Body of pancreas (tissue), 4 donors: ENCODE data around the gene PTPRM. TPM values are rescaled to one million over a fixed set of nuclear protein-coding genes. Genes with fewer than 3 reads are reported as not detected.

ENCODE experiments used
- ATAC-seq: fragments of 150-250 bp; one replicate; pipeline ENCODE4 v1.9.1; 2016
- DNase-seq, 4 donors: peaks; one replicate each; pipeline ENCODE4 v3.0.0-alpha.2; 2019
- H3K27ac ChIP-seq, 4 donors: fragments of 200-600 bp; sonication (generic); 1 replicate in 3 of 4; 2 replicates in 1 of 4; pipeline versions ENCODE4 v1.5.1 to v1.6.1; 2016 to 2019; ENCODE audit warnings: mild to moderate bottlenecking in 1 of 4, mixed read lengths in 1 of 4, moderate library complexity in 1 of 4
- H3K27me3 ChIP-seq, 2 donors: fragments of 200-600 bp; sonication (generic); one replicate each; pipeline ENCODE4 v1.6.0; 2016; ENCODE audit warnings: mild to moderate bottlenecking in 1 of 2
- H3K36me3 ChIP-seq, 2 donors: fragments of 200-600 bp; sonication (generic); replicated peaks in 1 of 2; 2 replicates each; pipeline ENCODE4 v1.5.1; 2016; ENCODE audit warnings: low read depth in 2 of 2; ENCODE audit not compliant: insufficient read depth in 1 of 2
- H3K4me1 ChIP-seq: fragments of 200-600 bp; sonication (generic); one replicate; pipeline ENCODE4 v1.6.0; 2016
- H3K4me3 ChIP-seq, 2 donors: fragments of 200-600 bp; sonication (generic); 1 replicate in 1 of 2; 2 replicates in 1 of 2; pipeline ENCODE4 v1.5.1; 2016 to 2019
- H3K9me3 ChIP-seq, 3 donors: fragments of 200-600 bp; sonication (generic); 1 replicate in 2 of 3; 2 replicates in 1 of 3; pipeline ENCODE4 v1.5.1; 2016
- CTCF ChIP-seq, 7 experiments: fragments of 450-650 bp in 4 of 7; fragments of 200-600 bp in 3 of 7; sonication (generic) in 3 of 7; IDR thresholded peaks; one replicate each; pipeline ENCODE4 v1.5.1; 2016 to 2019; ENCODE audit warnings: antibody characterized with exemption in 7 of 7
- POLR2A ChIP-seq, 3 donors: fragments of 450-650 bp; IDR thresholded peaks; one replicate each; pipeline ENCODE4 v1.6.1; 2016; ENCODE audit warnings: antibody characterized with exemption in 3 of 3, mild to moderate bottlenecking in 2 of 3
- WGBS, 2 donors: methylation state at CpG; one replicate each; pipeline ENCODE4 v1.1.5; 2017; 5-methylcytosine and 5-hydroxymethylcytosine counted together
- intact Hi-C: fragments of 100-400 bp; cut with DNase I; formaldehyde crosslinking; loops from one replicate; pipeline ENCODE4 v1.15.1; 2023
- total RNA-seq, 2 donors: library from RNA; depleted of rRNA; stranded (reverse); fragments of >200 nt; gene quantifications; one replicate each; pipeline ENCODE4 v1.1.0, GENCODE V29; 2016

The PTPRM gene
- total RNA-seq, 2 donors from 2014 or later: 38.2 to 48.0 TPM

- Histone ChIP-seq H3K4me1 (peaks cover 51% of the 10 kb centered on the region), H3K9me3 (no peaks in the 10 kb centered on the region), H3K27me3 (no peaks in the 10 kb centered on the region), H3K4me3 (no peak overlapping the region), H3K27ac (peak overlapping the region in 2 of 4 donors; percentile 15 to 24), H3K36me3 (no peaks in the 10 kb centered on the region)
- 16 to 20% methylated on average over 2 of the region's 2 CpGs for whole genome bisulfite sequencing, 2 donors
- TF ChIP-seq CTCF (IDR thresholded peaks at IDR 0.05): no peak
- no peak for TF ChIP-seq POLR2A (IDR thresholded peaks at IDR 0.05)
- intact Hi-C loops: no loop called here
- ATAC-seq (no peak), DNase-seq (no peak)
Observed at GRCh38 chr18:7727361-7728076, 160.4 kb downstream of the PTPRM start.

DNA sequence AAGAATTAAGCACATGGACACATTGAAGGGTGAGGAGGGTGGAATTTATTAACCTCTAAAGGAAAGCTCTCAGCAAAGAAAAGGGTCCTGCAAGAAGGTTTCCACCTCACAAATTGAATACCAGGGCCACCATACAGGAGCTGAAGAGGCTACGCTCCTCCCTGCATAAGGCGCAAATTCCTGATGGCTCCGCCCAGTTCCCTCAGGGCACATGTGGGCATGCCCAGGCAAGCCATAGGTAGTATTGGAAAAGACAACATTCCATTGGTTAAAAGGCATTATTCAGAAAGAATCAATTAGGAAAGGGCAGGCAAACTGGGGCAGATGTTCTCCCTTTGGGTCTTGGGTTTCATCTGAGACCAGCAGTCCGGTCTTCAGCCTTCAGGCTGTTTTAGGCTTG lies 161.2 kb downstream of the PTPRM start:
- H3K4me1 ChIP-seq: peaks cover 52% of the 10 kb centered on the region
- H3K27ac ChIP-seq: peak overlapping the region in 1 of 4 donors; percentile 15
- no peak for ATAC-seq
- H3K36me3 ChIP-seq: no peaks in the 10 kb centered on the region
- 92% methylated on average over 4 of the region's 4 CpGs for WGBS, 2 donors
- TF ChIP-seq CTCF (IDR thresholded peaks at IDR 0.05) (no peak), POLR2A (IDR thresholded peaks at IDR 0.05) (no peak)
- no peak for DNase-seq
- no peak overlapping the region for H3K4me3 ChIP-seq
- H3K9me3 ChIP-seq: no peaks in the 10 kb centered on the region
- intact Hi-C loops: no loop called here
- H3K27me3 ChIP-seq: no peaks in the 10 kb centered on the region

DNA sequence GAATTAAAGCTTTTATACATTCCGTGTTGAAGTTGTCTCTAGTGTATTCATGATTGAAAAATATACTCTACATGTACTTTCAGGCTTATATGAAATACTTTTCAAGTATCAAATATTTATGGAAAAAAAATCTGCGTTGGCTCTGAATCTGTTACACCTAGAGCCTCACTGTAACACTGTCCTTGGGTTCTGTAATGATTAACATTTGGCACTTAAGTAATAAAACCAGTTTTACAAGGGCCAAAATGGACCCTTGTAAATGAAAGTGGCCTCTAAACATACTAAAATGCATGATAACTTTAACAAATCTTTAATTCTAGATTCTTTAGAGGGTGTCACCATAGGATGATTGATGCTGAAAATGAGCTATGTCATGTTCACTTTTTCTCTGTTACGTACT lies 162.8 kb downstream of the PTPRM start:
- TF ChIP-seq CTCF (IDR thresholded peaks at IDR 0.05): no peak
- no peak for TF ChIP-seq POLR2A (IDR thresholded peaks at IDR 0.05)
- Histone ChIP-seq H3K36me3 (no peaks in the 10 kb centered on the region), H3K27me3 (no peaks in the 10 kb centered on the region), H3K9me3 (no peaks in the 10 kb centered on the region), H3K4me1 (peaks cover 67% of the 10 kb centered on the region), H3K4me3 (no peak overlapping the region), H3K27ac (peak overlapping the region; percentile 28 to 67 (median 46))
- ATAC-seq (peak; percentile 87), DNase-seq (no peak)
- 17 to 32% methylated on average over 3 of the region's 3 CpGs for WGBS, 2 donors
- intact Hi-C loops: no loop called here

- 47 to 52% methylated on average over 4 of the region's 4 CpGs for WGBS, 2 donors
- intact Hi-C loops: no loop called here
- H3K27ac ChIP-seq: peak overlapping the region; percentile 28 to 67 (median 46)
Observed at GRCh38 chr18:7730682-7731081, 163.6 kb downstream of the PTPRM start.

More at GRCh38 chr18:7730682-7731081, 163.6 kb downstream of the PTPRM start:
- DNase-seq: no peak
- TF ChIP-seq CTCF (IDR thresholded peaks at IDR 0.05): no peak
- no peak for TF ChIP-seq POLR2A (IDR thresholded peaks at IDR 0.05)
- no peaks in the 10 kb centered on the region for H3K9me3 ChIP-seq
- peaks cover 76% of the 10 kb centered on the region for H3K4me1 ChIP-seq
- no peaks in the 10 kb centered on the region for H3K27me3 ChIP-seq
- no peaks in the 10 kb centered on the region for H3K36me3 ChIP-seq
- no peak for ATAC-seq
- no peak overlapping the region for H3K4me3 ChIP-seq
